Esophagus muscularis mucosa (tissue), 3 donors: Measurements from ENCODE around the gene STIL.

Experiments
- CTCF ChIP-seq, 3 experiments: fragments of 200-600 bp in 2 of 3; fragments of 450-650 bp in 1 of 3; sonication (generic) in 2 of 3; IDR thresholded peaks; one replicate each; pipeline ENCODE4 v1.5.1; 2017 to 2019; ENCODE audit warnings: antibody characterized with exemption in 3 of 3, mild to moderate bottlenecking in 2 of 3, moderate library complexity in 1 of 3
- POLR2A ChIP-seq: fragments of 450-650 bp; IDR thresholded peaks from one replicate; pipeline ENCODE4 v1.6.1; 2017; ENCODE audit warnings: antibody characterized with exemption, moderate library complexity, mild to moderate bottlenecking, low read depth
- POLR2AphosphoS5 ChIP-seq, 2 donors: sonication (generic); formaldehyde crosslinking; IDR thresholded peaks; one replicate each; pipeline ENCODE4 v1.6.1; 2017; ENCODE audit warnings: antibody characterized with exemption in 2 of 2

- no peak for TF ChIP-seq POLR2A
- TF ChIP-seq CTCF (IDR thresholded peaks at IDR 0.05) = no peak
- TF ChIP-seq POLR2AphosphoS5 (IDR thresholded peaks at IDR 0.05) = no peak
Measured at GRCh38 chr1:47226121-47226838, 87.7 kb downstream of the STIL start.
